SK-N-SH (cell line): ENCODE results near the gene SLC46A2. TPM values are rescaled to one million over a fixed set of nuclear protein-coding genes. Genes with fewer than 3 reads are reported as not detected.
A peak's percentile ranks its signal among the peaks of the same experiment; 100 is the strongest.

Experiments used
- CTCF ChIA-PET: fragments of 300-600, 350-600 bp; formaldehyde crosslinking; extraction: SDS; loops from one replicate; lab custom pipeline; 2021; lab: Yijun Ruan, JAX
- POLR2A ChIA-PET: fragments of 350-600 bp; sonication (Branson Sonifier 250); formaldehyde crosslinking; extraction: SDS; loops from one replicate; lab custom pipeline; 2020; ENCODE audit warnings: antibody characterized with exemption, inconsistent platforms; lab: Yijun Ruan, JAX
- DNase-seq: peaks from one replicate; pipeline ENCODE4 v3.0.0; 2012
- H2AFZ ChIP-seq: fragments of 200-600 bp; sonication (generic); 2 replicates; pipeline ENCODE4 v1.8.1; 2016; ENCODE audit warnings: antibody characterized with exemption, mild to moderate bottlenecking, low read depth
- H3F3A ChIP-seq: fragments of 200-600 bp; sonication (generic); replicated peaks from 2 replicates; pipeline ENCODE3; 2016; ENCODE audit warnings: antibody characterized with exemption, mild to moderate bottlenecking; ENCODE audit not compliant: insufficient read depth
- H3K27ac ChIP-seq, 2 experiments: fragments of 200-500 bp in 1 of 2; fragments of 200-600 bp in 1 of 2; sonication (Bioruptor generic) in 1 of 2; sonication (generic), shearing (Covaris generic) in 1 of 2; 2 replicates each; pipeline versions ENCODE4 v1.5.1 to v1.6.1; 2014 to 2016; ENCODE audit warnings: low read depth in 2 of 2, inconsistent platforms in 1 of 2, low read length in 1 of 2, mild to moderate bottlenecking in 1 of 2, mixed read lengths in 1 of 2
- H3K27me3 ChIP-seq: fragments of 200-600 bp; sonication (generic), shearing (Covaris generic); 2 replicates; pipeline ENCODE4 v1.6.1; 2016; ENCODE audit warnings: mixed run types; ENCODE audit not compliant: insufficient read depth
- H3K36me3 ChIP-seq, 2 experiments: fragments of 200-500 bp in 1 of 2; fragments of 200-600 bp in 1 of 2; sonication (Bioruptor generic) in 1 of 2; sonication (generic) in 1 of 2; replicated peaks in 1 of 2; 2 replicates each; pipeline versions ENCODE3 to v1.5.1; 2014 to 2016; ENCODE audit warnings: low read length in 1 of 2, mild to moderate bottlenecking in 1 of 2; ENCODE audit not compliant: insufficient read depth in 2 of 2, control insufficient read depth in 1 of 2
- H3K4me1 ChIP-seq, 2 experiments: fragments of 200-500 bp in 1 of 2; fragments of 200-600 bp in 1 of 2; sonication (Bioruptor generic) in 1 of 2; sonication (generic), shearing (Covaris generic) in 1 of 2; 2 replicates each; pipeline versions ENCODE4 v1.5.1 to v1.6.1; 2014 to 2016; ENCODE audit warnings: low read depth in 1 of 2, low read length in 1 of 2, mixed run types in 1 of 2; ENCODE audit not compliant: insufficient read depth in 2 of 2, control insufficient read depth in 1 of 2
- H3K4me2 ChIP-seq: fragments of 200-600 bp; sonication (generic), shearing (Covaris generic); 2 replicates; pipeline ENCODE4 v1.6.1; 2017; ENCODE audit warnings: mixed run types
- H3K4me3 ChIP-seq, 2 experiments: fragments of 200-500 bp in 1 of 2; fragments of 200-600 bp in 1 of 2; sonication (Bioruptor generic) in 1 of 2; sonication (generic), shearing (Covaris generic) in 1 of 2; 2 replicates each; pipeline versions ENCODE4 v1.5.1 to v1.8.1; 2014 to 2016; ENCODE audit warnings: low read depth in 2 of 2, inconsistent platforms in 1 of 2, low read length in 1 of 2, mild to moderate bottlenecking in 1 of 2, mixed read lengths in 1 of 2, moderate library complexity in 1 of 2
- H3K79me2 ChIP-seq: fragments of 200-600 bp; sonication (generic); 2 replicates; pipeline ENCODE4 v1.8.1; 2017; ENCODE audit warnings: mild to moderate bottlenecking; ENCODE audit not compliant: insufficient read depth
- H3K9ac ChIP-seq: fragments of 200-600 bp; sonication (generic); 2 replicates; pipeline ENCODE4 v1.6.1; 2017; ENCODE audit warnings: mixed run types
- H3K9me2 ChIP-seq: fragments of 200-600 bp; sonication (generic); 2 replicates; pipeline ENCODE4 v1.6.1; 2017; ENCODE audit warnings: mixed run types
- H3K9me3 ChIP-seq: fragments of 200-600 bp; sonication (generic); 2 replicates; pipeline ENCODE4 v1.6.1; 2017; ENCODE audit warnings: mixed run types, mild to moderate bottlenecking, moderate library complexity
- H4K20me1 ChIP-seq: fragments of 200-600 bp; sonication (generic); 2 replicates; pipeline ENCODE4 v1.6.1; 2017; ENCODE audit warnings: mild to moderate bottlenecking, mixed run types; ENCODE audit not compliant: insufficient read depth
- CTCF ChIP-seq: fragments of 200-600 bp; sonication (generic); IDR thresholded peaks from 2 replicates; pipeline ENCODE4 v1.6.1; 2017; ENCODE audit warnings: antibody characterized with exemption, mild to moderate bottlenecking, moderate library complexity
- ELF1 ChIP-seq: IDR thresholded peaks from 2 replicates; pipeline ENCODE4 v1.4.0; 2012
- EP300 ChIP-seq, 2 experiments: IDR thresholded peaks; 2 replicates each; pipeline versions ENCODE4 v1.4.0 to v1.6.1; 2012; ENCODE audit warnings: borderline replicate concordance in 1 of 2, low read depth in 1 of 2, low read length in 1 of 2
- EZH2phosphoT487 ChIP-seq: fragments of 200-600 bp; sonication (generic); IDR thresholded peaks from 2 replicates; pipeline ENCODE4 v1.6.1; 2017; ENCODE audit warnings: low read depth, mixed run types, mild to moderate bottlenecking, antibody characterized with exemption, moderate library complexity, borderline replicate concordance
- FOSL2 ChIP-seq: IDR thresholded peaks from 2 replicates; pipeline ENCODE4 v1.4.0; 2012; ENCODE audit warnings: low read depth, mild to moderate bottlenecking, moderate library complexity, borderline replicate concordance
- FOXJ3 ChIP-seq: sonication (generic); formaldehyde crosslinking; IDR thresholded peaks from 2 replicates; pipeline ENCODE4 v1.5.1; 2020; ENCODE audit warnings: mild to moderate bottlenecking, missing genetic modification reagents
- FOXM1 ChIP-seq: IDR thresholded peaks from 2 replicates; pipeline ENCODE4 v1.4.0; 2012; ENCODE audit warnings: low read depth, mild to moderate bottlenecking
- MAX ChIP-seq: IDR thresholded peaks from 2 replicates; pipeline ENCODE4 v1.4.0; 2012; ENCODE audit warnings: low read depth
- NRF1 ChIP-seq: IDR thresholded peaks from 2 replicates; pipeline ENCODE4 v1.6.1; 2012; ENCODE audit warnings: low read depth, mild to moderate bottlenecking, low read length
- RAD21 ChIP-seq: IDR thresholded peaks from 2 replicates; pipeline ENCODE4 v1.6.1; 2012; ENCODE audit warnings: mild to moderate bottlenecking, low read length
- RFX5 ChIP-seq: IDR thresholded peaks from 2 replicates; pipeline ENCODE4 v1.6.1; 2012; ENCODE audit warnings: mild to moderate bottlenecking, improper control_type of control experiment, low read length
- SMC3 ChIP-seq: IDR thresholded peaks from 2 replicates; pipeline ENCODE4 v1.6.1; 2012; ENCODE audit warnings: low read depth, low read length, improper control_type of control experiment
- USF2 ChIP-seq: fragments of 150-350 bp; IDR thresholded peaks from 2 replicates; pipeline ENCODE4 v1.6.1; 2017; ENCODE audit warnings: antibody characterized with exemption, low read length, low read depth, borderline replicate concordance
- WGBS: methylation state at CpG from one replicate; pipeline ENCODE4 v1.1.6; 2017; ENCODE audit warnings: low lambda C conversion rate; 5-methylcytosine and 5-hydroxymethylcytosine counted together
- polyA plus RNA-seq, 3 experiments: library from polyadenylated mRNA; depleted of rRNA; stranded (reverse); fragments of >200 nt; gene quantifications; 2 replicates each; pipeline ENCODE4 v1.2.3, GENCODE V29; 2012

Gene SLC46A2
- polyA plus RNA-seq, 1 of the 3 experiments (the other 2 are of a cell fraction): not detected

- TF ChIP-seq EP300 (IDR thresholded peaks at IDR 0.05; ENCODE audit: borderline replicate concordance in 1 of 2, low read depth in 1 of 2, low read length in 1 of 2): no peak
- TF ChIP-seq FOXM1: no peak
- peak; percentile 72 for TF ChIP-seq RAD21
- TF ChIP-seq NRF1: no peak
- TF ChIP-seq ELF1: no peak
- no peak for TF ChIP-seq RFX5
- no peak for TF ChIP-seq USF2
- peak; percentile 99 for TF ChIP-seq CTCF
- TF ChIP-seq FOSL2: no peak
- no peak for TF ChIP-seq FOXJ3 (CRISPR knock-in tag)
- TF ChIP-seq EZH2phosphoT487: no peak
- TF ChIP-seq, all 33 proteins: peak for 5
These were observed 45.7 kb downstream of the SLC46A2 start (continued) for GRCh38 chr9:112844771-112845542.

GRCh38 chr9:112842555-112842954 lies 48.1 kb downstream of the SLC46A2 start:
- peaks cover 0 to 5% of the 10 kb centered on the region in 2 experiments; a peak in 1 of 4 replicates for H3K4me1 ChIP-seq
- peaks cover 3 to 10% of the 10 kb centered on the region in 2 experiments for H3K36me3 ChIP-seq
- H3K4me3 ChIP-seq: no peak overlapping the region
- 84% methylated on average over 4 of the region's 4 CpGs for WGBS
- H3K9me2 ChIP-seq: no peaks in the 10 kb centered on the region
- H3K9me3 ChIP-seq: no peaks in the 10 kb centered on the region
- peaks cover 3% of the 10 kb centered on the region for H3F3A ChIP-seq
- TF ChIP-seq SMC3 (no peak), MAX (no peak)
- no peak overlapping the region for H2AFZ ChIP-seq
- POLR2A ChIA-PET: no interaction called here
- H3K27me3 ChIP-seq: no peaks in the 10 kb centered on the region
- no peak overlapping the region for H3K4me2 ChIP-seq
- no peak overlapping the region for H3K27ac ChIP-seq
- H3K79me2 ChIP-seq: no peaks in the 10 kb centered on the region
- no peak for DNase-seq
- no peak overlapping the region for H3K9ac ChIP-seq
- no peaks in the 10 kb centered on the region for H4K20me1 ChIP-seq
- CTCF ChIA-PET: interaction anchor here (0.8 to 1.3 kb wide), 4 partner anchors 23 to 756 kb away, joined by 3 to 4 read pairs (median 3); no protein-coding TSS in a partner anchor
